Tibial nerve (tissue), 4 donors: ENCODE data around the gene IDH3A.

ENCODE experiments used
- CTCF ChIP-seq, 5 experiments: fragments of 200-600 bp in 3 of 5; fragments of 450-650 bp in 2 of 5; sonication (generic) in 3 of 5; IDR thresholded peaks; one replicate each; pipeline ENCODE4 v1.5.1; 2016 to 2019; ENCODE audit warnings: antibody characterized with exemption in 5 of 5, mild to moderate bottlenecking in 3 of 5, moderate library complexity in 2 of 5
- EP300 ChIP-seq, 2 donors: sonication (generic); formaldehyde crosslinking; IDR thresholded peaks; one replicate each; pipeline ENCODE4 v1.6.1; 2017; ENCODE audit warnings: antibody characterized with exemption in 2 of 2, mild to moderate bottlenecking in 1 of 2
- POLR2A ChIP-seq, 2 donors: fragments of 450-650 bp; IDR thresholded peaks; one replicate each; pipeline ENCODE4 v1.6.1; 2017; ENCODE audit warnings: antibody characterized with exemption in 2 of 2, mild to moderate bottlenecking in 2 of 2, moderate library complexity in 2 of 2

- TF ChIP-seq CTCF (IDR thresholded peaks at IDR 0.05) (no peak), EP300 (IDR thresholded peaks at IDR 0.05) (no peak), POLR2A (IDR thresholded peaks at IDR 0.05) (no peak)
These were observed 12.9 kb downstream of the IDH3A start for GRCh38 chr15:78162038-78162437.
